ENCODE results near the gene SUCLA2.

SUCLA2 gene

DNA sequence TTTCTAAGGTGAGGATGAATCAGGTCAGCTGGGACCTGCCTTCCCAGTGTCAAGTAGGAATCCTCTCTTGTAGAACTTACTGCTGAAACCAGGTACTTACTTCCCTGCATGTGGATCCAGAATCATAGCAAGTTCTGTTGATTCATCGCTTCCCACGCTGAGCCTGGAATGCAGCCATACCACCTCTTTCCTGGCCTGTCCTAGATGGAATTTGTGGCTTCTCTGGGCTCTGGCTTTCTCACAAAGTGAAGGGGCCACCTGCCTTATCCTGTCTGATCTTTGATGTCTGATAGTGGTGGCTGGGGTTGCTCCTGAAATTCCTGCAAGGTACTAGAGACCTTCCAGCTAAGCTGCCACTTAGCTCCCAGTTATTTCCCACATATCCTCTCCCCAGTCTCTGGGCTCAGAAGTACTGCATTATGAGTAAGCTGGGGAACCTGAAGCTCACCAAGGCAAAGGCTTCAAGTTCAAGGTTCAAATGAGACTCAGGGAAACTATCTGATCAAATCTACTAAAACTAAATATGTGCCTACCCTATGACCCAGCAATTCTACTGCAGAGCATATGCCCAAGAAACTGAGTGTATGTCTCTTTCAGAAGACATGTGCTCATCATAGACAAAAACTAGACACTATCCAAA is 103.5 kb downstream of the SUCLA2 start:
- DNase-seq: no peak

DNA sequence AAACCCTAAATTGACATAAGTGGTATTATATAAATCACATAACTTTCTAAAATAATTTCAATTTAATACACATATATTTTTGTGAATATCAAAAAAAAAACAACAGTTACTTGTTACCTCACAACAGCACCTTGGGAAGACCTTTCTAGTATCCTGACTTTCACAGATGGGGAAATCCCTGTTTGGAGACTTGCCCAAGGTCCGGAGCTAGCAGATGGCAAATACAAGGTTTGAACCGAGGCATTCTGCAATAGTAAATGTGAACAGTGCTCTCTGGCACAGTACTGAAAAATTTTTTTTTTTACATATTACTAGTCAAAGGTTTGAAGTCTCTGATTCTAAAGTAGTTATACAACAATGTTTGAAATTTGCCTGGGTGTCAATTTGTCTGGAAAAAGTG is 104.5 kb downstream of the SUCLA2 start:
- no peak for DNase-seq

DNA sequence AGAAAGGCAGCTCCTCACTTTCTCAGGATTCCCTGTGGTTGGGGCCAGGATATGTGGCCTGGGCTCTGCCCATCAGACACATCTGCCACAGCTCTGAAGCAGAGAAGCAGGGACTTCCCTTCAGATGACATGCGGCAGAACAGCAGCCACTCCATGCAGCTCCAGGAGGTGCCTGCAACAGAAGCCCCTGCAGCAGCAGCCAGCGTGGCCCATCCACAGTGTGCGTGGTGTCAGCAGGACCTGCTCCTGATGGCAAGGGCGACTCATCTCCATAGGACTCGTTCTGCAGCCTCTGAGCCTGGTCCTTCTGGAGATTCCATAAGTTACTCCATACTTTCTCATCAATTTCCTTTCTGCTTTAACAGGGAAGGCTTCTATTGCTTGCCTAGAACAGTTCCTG is 105.0 kb downstream of the SUCLA2 start:
- no peak for DNase-seq

DNA sequence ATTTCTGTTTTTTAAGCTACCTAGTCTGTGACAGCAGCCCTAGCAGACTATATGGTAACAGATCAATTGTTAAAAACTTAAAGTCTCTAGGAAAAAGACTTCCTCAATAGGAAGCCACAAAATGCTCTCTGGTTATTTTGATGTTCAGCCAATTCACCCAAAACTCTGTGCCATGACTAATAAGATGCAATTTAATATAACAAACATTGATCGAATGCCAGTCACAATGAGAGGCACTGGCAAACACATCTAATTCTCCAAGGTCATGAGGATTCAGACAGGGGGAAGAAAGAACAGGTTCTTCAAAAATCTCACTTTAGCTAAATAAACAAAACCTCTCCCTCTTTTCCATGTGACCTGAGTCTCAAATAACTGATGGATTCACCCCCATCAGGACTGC is 107.5 kb downstream of the SUCLA2 start:
- no peak for DNase-seq
